Left lung (tissue), 10 donors: ENCODE data around the gene NDST3. TPM values are rescaled to one million over a fixed set of nuclear protein-coding genes. Genes with fewer than 3 reads are reported as not detected.

ENCODE experiments used
- ATAC-seq: fragments of 200-7000 bp; cut with Tn5 transposase; one replicate; pipeline ENCODE4 v1.9.1; 2020; ENCODE audit warnings: moderate library complexity
- DNase-seq, 4 donors: peaks; one replicate each; pipeline ENCODE4 v3.0.0-alpha.2; 2013 to 2020
- H3K27ac ChIP-seq, 2 donors: fragments of 200-600 bp; sonication (generic) in 1 of 2; one replicate each; pipeline versions ENCODE4 v1.5.0 to v1.8.0; 2020 to 2021
- H3K27me3 ChIP-seq, 2 donors: fragments of 200-600 bp; sonication (generic) in 1 of 2; one replicate each; pipeline versions ENCODE4 v1.5.0 to v1.8.0; 2020 to 2021
- H3K36me3 ChIP-seq, 2 donors: fragments of 200-600 bp; sonication (generic) in 1 of 2; one replicate each; pipeline versions ENCODE4 v1.5.0 to v1.8.0; 2020 to 2021
- H3K4me1 ChIP-seq, 2 donors: fragments of 200-600 bp; one replicate each; pipeline ENCODE4 v1.8.0; 2021
- H3K4me3 ChIP-seq, 2 donors: fragments of 200-600 bp; sonication (generic) in 1 of 2; one replicate each; pipeline versions ENCODE4 v1.5.0 to v1.8.0; 2020 to 2021; ENCODE audit warnings: mild to moderate bottlenecking in 1 of 2
- H3K9me3 ChIP-seq, 2 donors: fragments of 200-600 bp; sonication (generic) in 1 of 2; one replicate each; pipeline versions ENCODE4 v1.5.0 to v1.8.0; 2020 to 2021
- intact Hi-C, 2 donors: fragments of 100-400 bp; cut with DNase I; formaldehyde crosslinking; loops; one replicate each; pipeline versions ENCODE4 v1.11.2 to v1.14.2; 2022
- polyA plus RNA-seq, 6 donors: library from polyadenylated mRNA; unstranded; fragments of 120-200 nt; gene quantifications; one replicate each; pipeline ENCODE4 v1.2.1, GENCODE V29; 2013; ENCODE audit not compliant: insufficient read length in 6 of 6
- total RNA-seq, 2 donors: library from RNA; stranded (reverse); fragmentation: NEBNext Ultra II Directional; extraction: Animal tissue kit (Norgen Biotek cat#: 25700); gene quantifications; one replicate each; pipeline ENCODE4 v1.2.1, GENCODE V29; 2021
- TF ChIP-seq, protein P1 (sequence below), 2 donors: fragments of 200-600 bp; sonication (generic) in 1 of 2; IDR thresholded peaks; one replicate each; pipeline versions ENCODE4 v1.5.0 to v1.8.0; 2021; ENCODE audit warnings: antibody characterized with exemption in 2 of 2
- donor health status: DM: no; HTN: yes; CAD: no.
- donor health status: DM: no; HTN: no; CAD: no.

The NDST3 gene
- total and polyA plus RNA-seq, 8 donors, result 0.05 to 2.0 (median 1.6) TPM

DNA sequence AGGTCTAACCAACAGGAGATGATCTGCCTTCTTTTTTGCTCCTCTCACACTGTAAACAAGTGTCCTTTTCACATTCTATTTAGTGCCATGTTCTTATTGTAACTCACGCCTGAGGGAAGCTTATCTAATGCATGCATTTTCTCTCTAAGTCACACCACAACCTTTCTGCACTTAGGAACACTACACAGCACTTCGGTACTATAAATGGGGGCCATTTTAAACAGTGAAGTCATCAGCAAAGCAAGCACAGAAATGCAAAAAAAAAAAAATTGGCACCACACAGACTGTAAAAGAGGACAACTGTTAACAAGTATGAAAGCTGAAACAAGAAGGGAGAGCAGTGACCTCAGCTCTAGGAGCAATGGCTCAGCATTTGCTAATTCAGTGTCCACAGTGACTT, 273.4 kb downstream of the NDST3 start:
- H3K36me3 ChIP-seq, result no peaks in the 10 kb centered on the region
- DNase-seq, result no peak
- intact Hi-C loops, result no loop called here
- ATAC-seq, result no peak
- H3K9me3 ChIP-seq, result no peaks in the 10 kb centered on the region
- no peak overlapping the region for H3K4me3 ChIP-seq
- no peak overlapping the region for H3K27ac ChIP-seq
- TF ChIP-seq, protein P1, sequence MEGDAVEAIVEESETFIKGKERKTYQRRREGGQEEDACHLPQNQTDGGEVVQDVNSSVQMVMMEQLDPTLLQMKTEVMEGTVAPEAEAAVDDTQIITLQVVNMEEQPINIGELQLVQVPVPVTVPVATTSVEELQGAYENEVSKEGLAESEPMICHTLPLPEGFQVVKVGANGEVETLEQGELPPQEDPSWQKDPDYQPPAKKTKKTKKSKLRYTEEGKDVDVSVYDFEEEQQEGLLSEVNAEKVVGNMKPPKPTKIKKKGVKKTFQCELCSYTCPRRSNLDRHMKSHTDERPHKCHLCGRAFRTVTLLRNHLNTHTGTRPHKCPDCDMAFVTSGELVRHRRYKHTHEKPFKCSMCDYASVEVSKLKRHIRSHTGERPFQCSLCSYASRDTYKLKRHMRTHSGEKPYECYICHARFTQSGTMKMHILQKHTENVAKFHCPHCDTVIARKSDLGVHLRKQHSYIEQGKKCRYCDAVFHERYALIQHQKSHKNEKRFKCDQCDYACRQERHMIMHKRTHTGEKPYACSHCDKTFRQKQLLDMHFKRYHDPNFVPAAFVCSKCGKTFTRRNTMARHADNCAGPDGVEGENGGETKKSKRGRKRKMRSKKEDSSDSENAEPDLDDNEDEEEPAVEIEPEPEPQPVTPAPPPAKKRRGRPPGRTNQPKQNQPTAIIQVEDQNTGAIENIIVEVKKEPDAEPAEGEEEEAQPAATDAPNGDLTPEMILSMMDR (IDR thresholded peaks at IDR 0.05), result no peak
- H3K27me3 ChIP-seq, result no peaks in the 10 kb centered on the region
- H3K4me1 ChIP-seq, result no peaks in the 10 kb centered on the region
